Stimulated activated effector memory CD8-positive, alpha-beta T cell treated with anti-CD3 and anti-CD28 coated beads, Interleukin-12 subunit alpha, Interleukin-12 subunit beta, amount 100 ng/mL, for 72 hours (primary cell): Measurements from ENCODE around the gene ANKRD63.

Source experiments
- ATAC-seq: fragments of 150-1000 bp; cut with Tn5 transposase; 2 replicates; pipeline ENCODE4 v1.10.0; 2021
- DNase-seq, 2 donors: peaks; one replicate each; pipeline ENCODE4 v3.0.0; 2021 to 2022; ENCODE audit warnings: low spot score in 2 of 2
- H3K27ac Mint-ChIP-seq: one replicate; pipeline ENCODE4 v1.8.0; 2022; ENCODE audit warnings: mild to moderate bottlenecking, mixed read lengths
- H3K36me3 Mint-ChIP-seq: one replicate; pipeline ENCODE4 v1.8.0; 2022; ENCODE audit warnings: mild to moderate bottlenecking, mixed read lengths
- H3K4me1 Mint-ChIP-seq: one replicate; pipeline ENCODE4 v1.8.0; 2022; ENCODE audit warnings: mixed read lengths
- H3K4me3 Mint-ChIP-seq: one replicate; pipeline ENCODE4 v1.8.0; 2022; ENCODE audit warnings: mild to moderate bottlenecking, mixed read lengths
- H3K9me3 Mint-ChIP-seq: one replicate; pipeline ENCODE4 v1.8.0; 2022; ENCODE audit warnings: mixed read lengths

Gene ANKRD63

GRCh38 chr15:40242213-40242599 lies 40.7 kb downstream of the ANKRD63 start:
- Mint-ChIP-seq H3K27ac (no peak overlapping the region), H3K4me3 (no peak overlapping the region), H3K36me3 (no peaks in the 10 kb centered on the region), H3K9me3 (no peaks in the 10 kb centered on the region), H3K4me1 (peaks cover 21% of the 10 kb centered on the region)
- DNase-seq (no peak), ATAC-seq (no peak)

- DNase-seq (no peak), ATAC-seq (no peak)
- H3K4me3 Mint-ChIP-seq, result no peak overlapping the region
- H3K27ac Mint-ChIP-seq, result no peak overlapping the region
- peaks cover 21% of the 10 kb centered on the region for H3K4me1 Mint-ChIP-seq
- H3K36me3 Mint-ChIP-seq, result no peaks in the 10 kb centered on the region
- no peaks in the 10 kb centered on the region for H3K9me3 Mint-ChIP-seq
Observed at GRCh38 chr15:40241269-40242212, 41.3 kb downstream of the ANKRD63 start.

- Mint-ChIP-seq H3K27ac (no peak overlapping the region), H3K4me3 (no peak overlapping the region), H3K9me3 (no peaks in the 10 kb centered on the region), H3K4me1 (peaks cover 21% of the 10 kb centered on the region), H3K36me3 (no peaks in the 10 kb centered on the region)
- ATAC-seq, result no peak
- no peak for DNase-seq
Observed at GRCh38 chr15:40240619-40241221, 42.1 kb downstream of the ANKRD63 start.

GRCh38 chr15:40239693-40240618 lies 42.9 kb downstream of the ANKRD63 start:
- H3K9me3 Mint-ChIP-seq, result no peaks in the 10 kb centered on the region
- ATAC-seq (no peak), DNase-seq (no peak)
- peaks cover 21% of the 10 kb centered on the region for H3K4me1 Mint-ChIP-seq
- H3K27ac Mint-ChIP-seq, result no peak overlapping the region
- no peaks in the 10 kb centered on the region for H3K36me3 Mint-ChIP-seq
- no peak overlapping the region for H3K4me3 Mint-ChIP-seq

GRCh38 chr15:40239404-40239692 lies 43.5 kb downstream of the ANKRD63 start:
- H3K27ac Mint-ChIP-seq, result no peak overlapping the region
- no peaks in the 10 kb centered on the region for H3K9me3 Mint-ChIP-seq
- no peak for ATAC-seq
- H3K4me3 Mint-ChIP-seq, result no peak overlapping the region
- peaks cover 21% of the 10 kb centered on the region for H3K4me1 Mint-ChIP-seq
- DNase-seq, result no peak
- H3K36me3 Mint-ChIP-seq, result no peaks in the 10 kb centered on the region

- Mint-ChIP-seq H3K36me3 (no peaks in the 10 kb centered on the region), H3K9me3 (no peaks in the 10 kb centered on the region), H3K27ac (no peak within 1 kb of the TSS), H3K4me3 (peak within 1 kb of the TSS; percentile 33), H3K4me1 (peaks cover 21% of the 10 kb centered on the region)
- ATAC-seq (peak; percentile 66), DNase-seq (no peak)
Observed at GRCh38 chr15:40238532-40239403, 44.1 kb downstream of the ANKRD63 start, which contains the start of gene PAK6. TSS of gene PAK6 (plus strand) at chr15:40239063. CDS start at chr15:40264786, 25,723 bp downstream.

- H3K36me3 Mint-ChIP-seq, result no peaks in the 10 kb centered on the region
- H3K4me1 Mint-ChIP-seq, result peaks cover 15% of the 10 kb centered on the region
- no peak overlapping the region for H3K4me3 Mint-ChIP-seq
- no peak overlapping the region for H3K27ac Mint-ChIP-seq
- H3K9me3 Mint-ChIP-seq, result no peaks in the 10 kb centered on the region
- no peak for ATAC-seq
- DNase-seq, result peak in 1 of 2 donors; percentile 40
Observed at GRCh38 chr15:40235201-40235885, 47.5 kb downstream of the ANKRD63 start.

- Mint-ChIP-seq H3K4me3 (no peak overlapping the region), H3K27ac (no peak overlapping the region), H3K9me3 (no peaks in the 10 kb centered on the region), H3K4me1 (peaks cover 15% of the 10 kb centered on the region), H3K36me3 (no peaks in the 10 kb centered on the region)
- peak in 1 of 2 donors; percentile 29 for DNase-seq
- no peak for ATAC-seq
Observed at GRCh38 chr15:40234783-40235182, 48.1 kb downstream of the ANKRD63 start.

- Mint-ChIP-seq H3K27ac (no peak overlapping the region), H3K9me3 (no peaks in the 10 kb centered on the region), H3K4me3 (no peak overlapping the region), H3K4me1 (peaks cover 7% of the 10 kb centered on the region), H3K36me3 (no peaks in the 10 kb centered on the region)
- DNase-seq, result peak in 1 of 2 donors; percentile 42
- ATAC-seq, result no peak
Observed at GRCh38 chr15:40233727-40234577, 48.9 kb downstream of the ANKRD63 start.

- Mint-ChIP-seq H3K27ac (no peak overlapping the region), H3K4me3 (no peak overlapping the region), H3K36me3 (no peaks in the 10 kb centered on the region), H3K4me1 (no peaks in the 10 kb centered on the region), H3K9me3 (no peaks in the 10 kb centered on the region)
- ATAC-seq, result no peak
- no peak for DNase-seq
Observed at GRCh38 chr15:40232625-40233070, 50.2 kb downstream of the ANKRD63 start.
